H1 (cell line): Measurements from ENCODE around the gene CD68. TPM values are rescaled to one million over a fixed set of nuclear protein-coding genes. Genes with fewer than 3 reads are reported as not detected.

Experiments
- JUN ChIP-seq: IDR thresholded peaks from 2 replicates; pipeline ENCODE4 v1.6.1; 2011; ENCODE audit warnings: low read depth, mild to moderate bottlenecking, improper control_type of control experiment, low read length
- TEAD4 ChIP-seq: IDR thresholded peaks from 2 replicates; pipeline ENCODE4 v1.6.1; 2012; ENCODE audit warnings: low read depth, low read length, inconsistent platforms, mixed read lengths
- polyA plus RNA-seq, 7 experiments: library from polyadenylated mRNA; depleted of rRNA in 3 of 7; stranded (reverse) in 5 of 7; unstranded in 2 of 7; fragments of >200 nt in 5 of 7; fragments of 200-250 nt in 2 of 7; gene quantifications; 1 replicate in 5 of 7; 2 replicates in 1 of 7; 4 replicates in 1 of 7; pipeline versions ENCODE4 v1.2.1 to v1.2.3, GENCODE V29; 2011 to 2013; ENCODE audit warnings: missing spikeins in 2 of 7, mixed read lengths in 2 of 7
- total RNA-seq: library from RNA; stranded (reverse); fragmentation: NEBNext Ultra II Directional; extraction: Animal tissue kit (Norgen Biotek cat#: 25700); gene quantifications from 2 replicates; pipeline ENCODE4 v1.2.1, GENCODE V29; 2021

The CD68 gene
- total and polyA plus RNA-seq, 2 of the 8 experiments (the other 6 are each of a cell fraction or from before 2014, with no cell fraction given) = 0.18 TPM; not detected in 1

DNA sequence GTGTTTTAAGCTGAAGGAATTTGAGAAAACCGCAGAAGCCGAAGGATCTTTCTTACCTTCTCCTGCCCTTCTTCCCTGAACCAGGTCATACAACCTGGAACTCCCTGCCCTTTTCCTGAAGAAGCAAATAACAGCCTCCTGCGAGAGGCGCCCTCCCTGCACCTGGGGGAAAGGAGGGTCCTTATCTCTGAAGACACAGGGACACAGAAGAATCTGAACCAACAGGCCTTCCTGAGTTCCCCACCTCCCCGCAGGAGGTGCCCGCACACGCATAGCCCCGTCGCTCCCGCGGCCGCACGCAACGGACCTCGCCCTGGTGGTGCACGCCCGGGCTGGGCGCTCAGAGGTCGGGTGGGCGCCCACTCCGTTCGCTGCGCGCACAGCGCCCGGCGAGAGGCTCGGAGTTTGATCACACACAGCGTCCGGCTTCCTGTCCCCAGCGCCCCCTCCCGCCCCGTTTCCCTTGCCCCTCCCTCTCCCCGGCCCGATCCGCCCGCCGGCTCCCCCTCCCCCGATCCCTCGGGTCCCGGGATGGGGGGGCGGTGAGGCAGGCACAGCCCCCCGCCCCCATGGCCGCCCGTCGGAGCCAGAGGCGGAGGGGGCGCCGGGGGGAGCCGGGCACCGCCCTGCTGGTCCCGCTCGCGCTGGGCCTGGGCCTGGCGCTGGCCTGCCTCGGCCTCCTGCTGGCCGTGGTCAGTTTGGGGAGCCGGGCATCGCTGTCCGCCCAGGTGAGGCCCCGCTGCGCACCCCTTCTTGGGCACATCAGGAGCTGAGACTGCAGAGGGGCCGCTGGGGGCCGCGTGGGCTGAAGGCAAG, 30.6 kb upstream of the CD68 start, which contains the start of gene TNFSF12 (continued):
- TF ChIP-seq JUN (no peak), TEAD4 (no peak)
